GM18508 (cell line): ENCODE measurements around the gene HIPK2.

ENCODE experiments used
- ATAC-seq: cut with Tn5 transposase; IDR thresholded peaks from one replicate; pipeline ENCODE4 v1.9.1; 2021; ENCODE audit warnings: moderate number of reproducible peaks; ENCODE audit not compliant: insufficient read depth, unreplicated experiment

The HIPK2 gene

DNA sequence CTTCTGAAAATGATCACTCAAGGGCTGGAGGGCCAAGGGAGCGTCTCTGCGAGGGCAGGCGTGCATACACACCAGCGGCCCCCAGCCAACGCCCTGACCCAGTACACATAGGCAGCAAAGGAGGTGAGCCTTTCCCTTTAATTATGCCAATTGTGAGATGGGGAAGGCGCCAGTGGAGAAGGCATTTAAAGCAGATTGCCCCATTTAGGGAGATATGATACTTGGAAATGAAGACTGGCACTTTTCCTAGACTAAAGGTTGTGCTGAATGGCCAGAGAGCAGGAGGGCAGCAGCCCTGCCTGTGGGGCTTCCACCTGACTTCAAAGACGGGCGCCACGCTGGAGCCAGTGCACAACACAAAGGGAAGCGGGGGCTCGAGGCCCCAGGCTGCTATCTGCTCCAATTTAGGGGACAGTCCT lies 24.1 kb downstream of the HIPK2 start:
- ATAC-seq: no peak

DNA sequence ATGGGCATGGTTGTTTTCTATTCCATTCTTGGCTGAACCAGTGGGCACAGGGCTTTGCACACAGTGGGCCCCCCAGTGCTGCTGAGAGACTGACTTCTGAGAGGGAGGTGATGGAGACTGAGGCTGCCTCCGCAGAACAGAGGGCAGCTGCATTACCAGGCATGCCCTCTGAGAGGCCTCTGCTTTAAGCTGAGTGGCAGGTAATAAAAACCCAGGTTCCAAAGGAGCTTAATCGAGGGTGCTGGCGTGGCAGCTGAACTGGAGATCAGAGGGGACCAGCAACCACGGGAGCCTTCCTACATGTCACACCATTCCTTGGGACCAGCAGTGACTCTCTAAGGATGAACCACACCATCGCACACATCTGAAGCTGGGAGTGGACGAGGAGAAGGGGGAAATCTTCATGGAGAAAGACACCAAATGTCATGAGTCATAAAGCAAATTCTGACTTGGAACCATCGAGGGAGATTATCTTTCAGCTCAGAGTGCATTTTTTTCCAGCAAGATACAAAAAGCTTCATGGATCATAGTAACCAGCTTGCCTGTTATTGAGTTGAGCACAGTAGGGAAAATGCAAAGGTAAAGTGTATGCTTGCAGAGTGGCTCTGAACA lies 24.6 kb downstream of the HIPK2 start:
- ATAC-seq: no peak

DNA sequence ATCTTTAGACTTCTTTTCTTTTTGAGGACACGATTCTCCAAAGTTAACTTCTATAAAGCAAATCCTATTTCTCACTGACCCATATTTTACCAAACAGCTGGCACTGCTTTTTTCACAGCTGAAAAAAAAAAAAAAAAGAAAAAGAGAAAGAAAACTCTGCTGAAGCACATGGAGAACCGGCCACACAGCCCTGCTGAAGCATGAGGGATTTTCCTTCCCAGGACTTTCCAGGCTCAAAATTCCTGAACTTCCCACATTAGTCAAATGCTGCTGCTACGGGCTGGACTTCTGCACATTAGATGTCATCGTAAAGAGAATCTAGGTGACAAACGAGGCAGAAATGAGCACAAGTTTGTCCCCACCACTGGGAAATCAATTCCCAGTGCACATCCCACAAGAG lies 25.2 kb downstream of the HIPK2 start:
- ATAC-seq: no peak

DNA sequence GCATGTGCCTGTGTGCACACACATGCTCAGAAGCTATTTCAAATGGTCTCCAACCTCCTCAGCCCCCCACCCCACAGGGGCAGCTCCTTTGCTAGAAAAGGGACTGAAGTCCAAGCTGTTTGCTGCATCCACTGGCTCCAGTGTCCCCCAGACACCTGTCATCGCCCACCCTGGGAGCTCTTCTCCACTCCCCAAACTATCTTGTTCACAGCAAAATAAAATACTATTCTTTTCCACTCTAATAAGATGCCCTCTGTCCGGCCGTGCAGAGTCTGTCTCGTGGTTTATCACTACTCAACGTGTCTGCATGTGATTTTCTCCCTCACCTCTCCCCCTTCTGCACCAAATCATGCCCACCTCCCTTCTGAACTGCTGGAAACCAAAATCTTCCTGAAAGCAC lies 25.6 kb downstream of the HIPK2 start:
- no peak for ATAC-seq

DNA sequence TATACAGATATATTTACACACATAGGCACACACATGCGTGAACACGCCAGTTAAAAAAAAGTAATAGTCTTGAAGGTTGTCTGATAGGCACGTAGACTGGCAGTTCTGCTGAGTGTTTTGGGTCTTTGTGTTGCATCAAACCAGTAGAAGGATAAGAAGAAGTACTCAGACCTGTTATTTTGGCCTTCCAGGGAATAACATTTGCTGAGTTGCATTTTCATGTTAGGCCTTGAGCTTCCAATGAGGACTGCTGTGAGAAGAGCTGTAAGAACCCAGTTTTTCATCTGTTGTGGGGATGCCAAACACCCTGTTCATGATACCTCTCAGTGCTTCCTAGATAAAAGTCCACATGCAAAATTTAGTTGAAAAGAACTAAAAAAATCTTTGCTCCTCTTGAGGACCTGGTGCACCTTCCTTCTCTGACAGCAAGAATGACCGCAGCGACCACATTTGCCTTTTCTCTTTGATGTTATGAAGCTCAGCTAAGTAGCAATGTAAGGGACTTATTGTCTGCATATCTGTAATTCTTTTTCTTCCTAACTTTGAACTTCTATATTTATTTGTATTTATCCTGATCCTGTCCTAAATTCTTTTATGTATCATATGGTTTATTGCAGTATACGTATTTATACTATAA lies 27.2 kb downstream of the HIPK2 start:
- no peak for ATAC-seq

DNA sequence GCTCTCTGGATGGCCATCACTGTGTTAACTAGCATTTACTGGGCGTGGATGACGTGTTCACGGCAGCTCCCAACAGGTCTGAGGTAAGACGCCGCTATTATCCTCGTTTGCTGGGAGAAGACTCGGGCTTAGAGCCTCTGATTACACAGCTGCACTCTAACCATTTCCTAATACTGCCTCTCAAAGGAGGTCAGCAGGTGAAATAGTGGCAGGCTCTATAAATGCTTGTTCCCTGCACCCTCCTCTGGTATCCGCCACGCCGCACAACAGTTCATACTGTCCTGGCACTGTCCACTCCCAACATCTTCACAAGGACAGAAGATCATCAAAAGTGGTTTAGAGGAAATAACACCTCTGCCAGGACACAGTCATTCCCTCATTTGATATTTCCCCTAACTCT lies 28.3 kb downstream of the HIPK2 start:
- ATAC-seq: no peak

DNA sequence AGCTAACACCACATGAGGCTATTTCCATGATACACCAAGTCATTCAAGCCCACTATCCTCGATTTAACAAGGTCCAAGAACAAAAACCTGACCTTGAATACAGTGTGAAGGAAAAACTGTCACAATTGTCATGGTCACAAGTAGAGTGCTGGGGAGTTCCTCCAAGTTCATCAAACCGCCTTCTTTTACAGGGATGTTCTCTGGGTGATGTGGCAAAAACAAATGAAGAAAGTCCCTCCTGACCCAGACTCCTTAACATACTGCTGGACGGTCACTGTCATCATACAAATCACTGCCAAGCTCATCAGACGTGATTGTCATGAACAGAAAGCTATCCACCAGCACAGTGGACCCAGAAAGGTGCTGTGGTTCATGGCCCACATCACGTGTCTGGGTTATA lies 28.9 kb downstream of the HIPK2 start:
- ATAC-seq: no peak

DNA sequence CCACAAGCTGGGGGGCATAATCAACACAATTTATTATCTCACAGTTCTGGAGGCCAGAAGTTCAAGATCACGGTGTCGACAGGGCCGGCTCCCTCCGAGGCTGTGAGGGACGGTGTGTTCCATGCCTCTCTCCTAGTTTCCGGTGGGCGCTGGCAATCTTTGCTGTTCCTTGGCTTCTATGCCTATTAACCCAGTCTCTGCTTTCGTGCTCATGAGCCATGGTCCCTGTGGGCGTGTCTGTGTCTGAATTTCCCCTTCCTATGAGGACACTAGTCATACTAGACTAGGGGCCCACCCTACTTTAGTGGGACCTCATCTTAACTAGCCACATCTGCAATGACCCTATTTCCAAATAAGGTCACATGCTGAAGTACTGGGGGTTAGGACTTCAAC lies 29.4 kb downstream of the HIPK2 start:
- no peak for ATAC-seq

DNA sequence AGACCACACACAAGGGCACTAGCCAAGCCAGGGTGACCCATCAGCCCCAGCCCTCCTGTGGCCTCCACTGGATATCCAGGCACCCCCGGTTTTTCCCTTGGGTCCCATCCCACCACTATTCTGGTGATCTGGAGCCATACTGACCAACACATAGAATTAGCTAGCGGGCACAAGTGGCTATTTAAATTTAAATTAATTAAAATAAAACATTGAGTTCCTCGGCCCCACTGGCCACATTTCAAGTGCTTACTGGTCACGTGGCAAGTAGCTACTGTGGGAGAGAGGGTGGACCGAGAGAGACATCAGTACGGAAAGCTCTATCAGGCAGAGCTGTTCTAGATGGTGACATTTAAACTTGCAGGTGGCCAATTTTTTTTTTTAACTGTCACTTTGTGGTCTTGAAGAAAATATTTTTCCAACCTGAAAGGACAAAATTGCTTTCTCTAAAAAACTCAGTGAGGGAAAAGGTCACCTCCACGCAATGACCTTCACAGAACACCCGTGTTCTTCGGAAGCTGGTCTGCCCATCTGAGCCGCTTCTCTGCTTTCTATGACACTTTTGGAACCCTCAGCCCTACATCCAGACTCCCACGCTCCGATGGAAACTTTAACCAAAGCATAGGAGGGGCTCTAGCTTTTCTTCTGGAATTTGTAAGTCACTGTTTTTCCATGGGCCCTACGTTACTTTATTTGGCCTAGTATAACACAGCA lies 30.0 kb downstream of the HIPK2 start:
- ATAC-seq: no peak

DNA sequence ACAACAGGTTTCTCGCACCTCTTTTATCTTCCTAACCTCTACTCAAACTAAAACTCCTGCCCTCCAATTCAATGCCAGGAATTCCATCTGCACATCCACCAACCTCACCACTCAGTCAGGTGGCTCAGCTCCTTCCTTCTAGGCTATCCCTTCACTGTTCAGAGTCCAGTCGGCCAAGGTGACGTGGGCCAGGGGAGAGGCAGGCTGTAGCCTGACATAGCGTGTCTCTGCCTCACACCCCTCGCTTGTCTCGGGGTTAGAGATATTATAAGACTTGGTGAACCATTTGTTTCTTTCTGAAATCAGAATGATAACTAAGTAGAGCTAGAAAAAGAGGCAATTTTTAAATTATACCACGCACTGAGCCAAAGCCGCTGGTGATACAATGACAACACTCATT lies 31.1 kb downstream of the HIPK2 start:
- ATAC-seq: no peak

DNA sequence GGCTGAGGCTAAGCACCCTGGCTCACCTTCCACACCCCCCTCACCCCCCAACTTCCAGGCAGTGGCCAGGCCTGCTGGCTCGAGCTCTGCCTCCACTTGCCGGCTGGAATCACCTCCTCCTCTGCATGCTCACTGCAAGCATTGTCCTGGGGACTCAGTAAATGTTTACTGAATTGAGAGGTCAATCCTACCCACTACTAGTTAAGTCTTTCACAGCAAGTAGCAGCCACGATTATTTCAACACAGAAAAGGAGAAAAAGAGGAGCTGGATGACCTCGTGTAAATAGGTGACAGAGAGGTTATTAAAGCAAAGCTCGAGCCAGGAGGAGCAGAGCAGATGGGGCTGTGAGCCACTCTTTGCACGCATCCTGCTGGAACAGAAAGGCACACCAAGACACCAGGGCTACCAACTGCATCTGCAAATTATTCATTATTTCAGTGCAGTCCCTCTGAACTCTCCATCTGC lies 32.1 kb downstream of the HIPK2 start:
- no peak for ATAC-seq

DNA sequence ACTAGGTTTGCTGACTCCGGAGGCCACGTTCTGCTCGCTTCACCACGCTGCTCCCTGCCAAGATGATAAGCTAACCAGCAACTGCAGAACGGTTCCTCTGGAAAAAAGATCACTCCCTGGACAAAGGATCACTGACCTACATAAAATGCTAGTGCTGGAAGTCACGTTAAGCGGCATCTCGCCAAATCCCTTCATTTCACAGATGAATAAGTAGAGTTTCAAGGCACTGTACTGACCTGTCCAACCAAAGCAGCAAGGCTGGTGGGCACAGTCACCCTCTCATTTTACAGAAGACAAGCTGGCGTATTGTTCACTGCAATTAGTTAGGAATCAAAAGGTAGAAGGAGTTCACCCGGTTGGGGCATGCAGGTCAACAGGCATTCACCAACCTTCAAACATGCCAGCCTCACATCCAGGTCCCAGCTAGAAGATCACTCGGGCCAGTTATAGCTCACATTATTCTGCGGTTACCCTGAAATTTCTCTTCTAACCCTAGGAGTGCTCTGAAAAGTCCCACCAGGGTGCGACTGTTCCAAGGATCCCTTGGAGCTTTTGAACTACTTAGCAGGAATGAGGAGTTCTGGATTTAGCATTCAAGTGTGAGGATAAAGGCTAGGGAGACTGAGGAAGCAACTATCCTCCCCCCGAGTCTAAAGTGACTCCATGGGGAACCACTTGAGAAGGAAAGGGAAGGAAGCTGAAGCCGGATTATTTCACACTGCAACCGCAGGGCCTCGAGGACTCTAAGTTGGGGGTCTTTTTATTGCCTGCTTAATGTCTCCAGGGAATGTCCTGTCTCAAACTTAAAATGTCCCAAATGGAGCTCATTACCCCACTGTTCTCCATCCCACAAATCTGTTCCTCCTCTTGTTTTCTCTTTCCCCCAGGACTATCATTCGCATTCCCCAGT lies 32.8 kb downstream of the HIPK2 start:
- ATAC-seq: no peak

DNA sequence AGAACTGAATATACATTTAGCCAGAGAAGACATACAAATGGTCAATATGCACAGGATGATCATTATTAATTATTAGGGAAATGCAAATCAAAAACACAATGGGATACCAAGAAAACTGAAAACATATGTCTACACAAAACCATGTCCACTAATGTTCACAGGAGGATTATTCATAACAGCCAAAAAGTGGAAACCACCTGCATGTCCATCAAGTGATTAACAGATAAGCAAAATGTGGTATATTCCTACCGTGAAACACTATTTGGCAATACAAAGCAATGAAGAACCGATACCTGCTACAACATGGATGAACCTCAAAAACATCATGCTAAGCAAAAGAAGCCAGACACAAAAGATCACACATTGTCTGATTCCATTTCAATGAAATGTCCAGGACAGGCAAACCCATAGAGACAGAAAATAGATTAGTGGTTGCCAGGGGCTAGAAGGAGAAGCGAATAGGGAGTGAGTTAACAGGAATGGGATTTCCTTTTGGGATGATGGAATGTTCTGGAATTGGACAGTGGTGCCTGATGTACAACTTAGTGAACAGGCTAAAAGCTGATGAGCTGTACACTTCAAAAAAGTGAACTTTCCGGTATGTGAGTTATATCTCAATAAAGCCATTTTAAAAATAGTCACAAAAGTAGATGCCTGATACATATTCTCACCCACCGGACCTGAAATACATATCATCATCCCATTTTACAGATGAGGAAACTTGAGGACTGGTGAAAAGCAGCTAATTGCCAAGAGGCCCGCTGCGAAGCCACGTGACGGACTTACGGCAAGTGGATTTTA lies 33.6 kb downstream of the HIPK2 start:
- no peak for ATAC-seq

DNA sequence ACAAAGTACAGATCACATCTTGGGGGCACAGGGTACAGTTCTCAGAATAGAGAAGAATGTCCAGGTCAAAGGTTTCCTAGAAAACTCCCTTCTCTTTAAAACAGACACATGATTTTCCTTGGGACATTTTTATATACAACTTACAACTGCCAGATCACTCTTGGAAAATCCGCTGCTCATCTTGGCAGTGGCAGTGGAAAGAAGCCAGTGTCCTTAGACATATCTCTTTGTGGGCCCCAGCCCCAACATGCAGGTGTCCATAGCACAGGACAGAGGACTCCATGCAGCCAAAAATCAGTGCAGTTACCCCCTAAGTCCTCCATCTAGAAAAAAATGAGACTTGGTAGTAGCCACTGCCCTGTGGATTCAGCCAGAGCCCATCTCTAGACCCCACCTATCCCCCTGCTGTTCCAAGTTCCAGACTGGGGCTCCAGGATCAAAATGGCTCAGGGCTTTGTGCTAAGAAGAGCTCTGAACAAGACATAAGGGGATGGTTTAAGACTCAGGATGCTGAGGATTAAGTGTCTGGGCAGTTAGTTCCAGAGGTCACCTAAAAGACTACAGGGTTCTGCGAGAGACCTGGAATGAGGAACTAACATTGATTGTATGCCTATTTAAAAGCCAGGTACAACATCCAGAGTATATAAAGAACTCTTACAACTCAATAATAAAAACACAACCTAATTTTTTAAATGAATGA lies 34.4 kb downstream of the HIPK2 start:
- no peak for ATAC-seq

DNA sequence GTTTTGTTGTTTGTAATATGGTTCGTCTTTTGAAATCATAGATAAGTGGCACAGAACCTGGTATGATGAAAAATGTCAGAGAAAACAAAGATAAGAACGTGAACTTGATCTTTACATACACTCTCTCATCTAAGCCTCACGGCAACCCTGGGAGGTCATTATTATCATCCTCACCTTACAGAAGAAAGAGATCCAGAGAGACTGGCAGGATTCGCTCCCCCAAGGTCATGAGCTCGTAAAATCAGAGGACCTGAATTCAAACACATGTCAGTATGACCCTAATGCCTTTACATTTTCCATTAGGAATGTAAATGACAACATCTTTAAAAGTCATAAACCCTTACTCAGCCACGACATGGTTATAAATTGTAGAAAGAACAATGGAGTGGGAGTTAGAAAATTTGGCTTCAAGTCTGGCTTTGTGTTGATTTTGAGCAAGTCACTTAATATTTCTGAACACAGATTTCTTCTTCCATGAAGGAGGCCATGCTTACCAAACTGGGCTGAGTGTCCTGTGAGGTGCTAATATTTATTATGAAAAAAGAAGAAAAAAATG lies 35.9 kb downstream of the HIPK2 start:
- no peak for ATAC-seq

DNA sequence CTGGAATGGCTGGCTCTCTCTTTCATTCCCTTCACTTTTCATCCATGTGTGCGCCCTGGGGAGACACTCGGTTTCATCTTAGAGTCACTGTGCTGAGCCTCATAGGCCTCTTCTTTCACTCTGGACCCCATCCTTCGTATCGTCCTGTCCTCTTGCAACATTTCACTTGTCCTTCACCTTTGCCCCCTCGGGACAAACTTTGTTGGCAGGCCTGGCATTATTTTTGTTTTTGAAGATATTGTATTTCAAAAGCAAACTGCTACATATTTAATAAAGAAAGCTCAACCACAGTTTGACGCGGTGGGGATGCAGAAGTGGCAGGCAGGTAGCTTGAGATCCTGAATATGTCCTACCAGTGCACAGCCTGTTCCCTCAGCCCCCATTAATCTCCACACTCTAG lies 36.6 kb downstream of the HIPK2 start:
- no peak for ATAC-seq

DNA sequence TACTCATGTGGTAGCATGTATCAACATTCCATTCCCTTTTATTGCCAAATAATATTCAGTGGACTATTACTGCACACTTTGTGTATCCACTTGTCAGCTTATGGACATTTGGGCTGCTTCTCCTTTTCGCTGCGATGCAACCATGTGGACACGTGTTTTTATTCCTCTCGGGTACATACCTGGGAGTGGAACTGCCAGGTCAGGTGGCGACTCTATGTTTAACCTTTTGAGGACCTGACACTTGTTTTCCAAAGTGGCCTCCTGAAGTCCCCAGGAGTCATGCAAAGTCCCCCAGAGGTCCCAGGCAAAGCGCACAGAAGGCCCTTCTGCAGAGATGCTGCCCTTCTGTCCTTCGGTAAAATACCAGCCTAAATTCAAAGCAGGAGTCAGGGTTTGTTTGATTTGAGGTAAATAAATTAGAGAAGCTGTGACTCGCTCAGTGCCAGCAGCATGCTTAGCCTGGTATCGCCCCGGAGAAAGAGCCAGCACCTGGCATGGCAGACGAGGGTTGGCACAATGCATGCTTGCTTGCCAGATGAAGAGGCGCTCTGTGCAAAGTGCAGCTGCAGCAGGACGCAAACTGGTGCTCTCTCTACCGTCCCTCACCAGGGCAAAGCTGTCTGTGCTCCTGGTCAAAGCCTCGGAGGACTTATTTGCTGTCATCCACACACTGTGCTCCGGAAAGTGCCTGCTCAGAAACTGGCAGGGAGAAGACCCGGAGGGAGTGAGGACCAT lies 37.8 kb downstream of the HIPK2 start:
- no peak for ATAC-seq

DNA sequence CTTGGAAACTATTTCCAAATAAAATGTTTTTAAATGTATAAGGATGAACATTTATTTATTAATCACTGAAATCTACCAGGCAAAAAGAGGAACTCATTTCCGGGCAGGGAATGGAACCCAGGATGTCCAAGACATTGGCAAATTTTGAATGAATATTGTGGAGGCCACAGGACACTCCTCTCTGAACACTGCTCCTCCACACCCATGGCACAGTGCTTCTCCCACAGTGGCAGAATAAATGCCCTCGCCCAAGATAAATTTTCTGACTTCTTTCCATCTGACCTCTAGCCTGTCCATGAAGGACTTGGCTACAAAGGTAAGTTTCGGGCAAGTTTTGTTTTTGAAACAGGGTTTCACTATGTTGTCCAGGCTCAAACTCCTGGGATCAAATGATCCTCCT lies 39.0 kb downstream of the HIPK2 start:
- no peak for ATAC-seq
